HCT116 (cell line): ENCODE results near the gene RHEB.

Experiments
- CTCF ChIP-seq, 3 experiments: fragments of 200-600 bp in 1 of 3; sonication (generic) in 1 of 3; IDR thresholded peaks in 2 of 3; conservative IDR thresholded peaks in 1 of 3; 2 replicates each; pipeline ENCODE4 v1.5.1; 2012 to 2017; ENCODE audit warnings: low read depth in 2 of 3, low read length in 2 of 3, antibody characterized with exemption in 1 of 3, borderline replicate concordance in 1 of 3, control low read depth in 1 of 3, mild to moderate bottlenecking in 1 of 3, mixed read lengths in 1 of 3, mixed run types in 1 of 3, moderate library complexity in 1 of 3; ENCODE audit not compliant: insufficient read depth in 1 of 3
- ELF1 ChIP-seq: IDR thresholded peaks from 2 replicates; pipeline ENCODE4 v1.6.1; 2012; ENCODE audit warnings: low read depth, borderline replicate concordance
- EZH2 ChIP-seq: fragments of 200-600 bp; sonication (generic); IDR thresholded peaks from 2 replicates; pipeline ENCODE4 v1.6.1; 2017; ENCODE audit warnings: antibody characterized with exemption, mixed run types
- EZH2phosphoT487 ChIP-seq: fragments of 200-600 bp; IDR thresholded peaks from 2 replicates; pipeline ENCODE4 v1.6.1; 2018; ENCODE audit warnings: antibody characterized with exemption, borderline replicate concordance
- FOSL1 ChIP-seq: IDR thresholded peaks from 2 replicates; pipeline ENCODE4 v1.6.1; 2012; ENCODE audit warnings: low read depth
- JUND ChIP-seq: IDR thresholded peaks from 2 replicates; pipeline ENCODE4 v1.6.1; 2012
- POLR2A ChIP-seq: IDR thresholded peaks from 2 replicates; pipeline ENCODE4 v1.7.0; 2011; ENCODE audit warnings: borderline replicate concordance; ENCODE audit not compliant: insufficient read depth, insufficient read length; ENCODE audit errors: extremely low read depth
- POLR2AphosphoS5 ChIP-seq: IDR thresholded peaks from 2 replicates; pipeline ENCODE4 v1.6.1; 2011; ENCODE audit warnings: mild to moderate bottlenecking, low read depth, low read length, moderate library complexity
- RAD21 ChIP-seq: IDR thresholded peaks from 2 replicates; pipeline ENCODE4 v1.6.1; 2012; ENCODE audit warnings: low read depth, mild to moderate bottlenecking
- SP1 ChIP-seq: IDR thresholded peaks from 2 replicates; pipeline ENCODE4 v1.6.1; 2012; ENCODE audit warnings: low read depth
- ZBTB33 ChIP-seq: IDR thresholded peaks from 2 replicates; pipeline ENCODE4 v1.6.1; 2011; ENCODE audit warnings: mild to moderate bottlenecking, low read length, moderate library complexity; ENCODE audit not compliant: insufficient replicate concordance; ENCODE audit errors: extremely low read depth
- TF ChIP-seq, protein P1 (sequence below): IDR thresholded peaks from 2 replicates; pipeline ENCODE4 v1.6.1; 2012; ENCODE audit warnings: low read depth

DNA sequence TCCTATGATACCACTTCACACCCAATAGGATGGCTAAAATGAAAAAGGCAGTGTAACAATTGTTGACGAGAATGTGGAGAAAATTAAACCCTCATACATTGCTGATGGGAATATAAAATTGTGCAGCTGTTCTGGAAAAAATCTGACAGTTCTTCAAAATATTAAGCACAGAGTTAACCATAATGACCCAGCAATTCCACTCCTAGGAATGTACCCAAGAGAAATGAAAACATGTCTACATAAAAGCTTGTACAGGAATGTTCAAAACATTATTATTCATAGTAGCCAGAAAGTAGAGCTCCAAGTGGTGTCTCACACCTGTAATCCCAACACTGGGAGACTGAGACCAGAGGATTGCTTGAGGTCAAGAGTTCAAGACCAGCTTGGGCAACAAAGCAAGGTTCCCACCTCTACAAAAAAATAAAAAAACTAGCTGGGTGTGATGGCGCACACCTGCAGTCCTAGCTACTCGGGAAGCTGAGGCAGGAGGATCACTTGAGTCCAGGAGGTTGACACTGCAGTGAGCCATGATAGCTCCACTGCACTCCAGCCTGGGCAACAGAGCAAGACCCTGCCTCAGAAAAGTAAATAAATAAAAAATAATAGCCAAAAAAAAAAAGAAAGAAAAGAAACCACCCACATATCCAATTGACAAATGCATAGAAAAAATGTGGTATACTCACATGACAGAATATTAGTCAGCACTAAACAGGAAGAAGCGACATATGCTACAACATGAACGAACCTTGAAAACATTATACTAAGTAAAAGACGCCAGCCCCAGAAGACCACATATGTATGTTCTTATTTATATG, 5.0 kb downstream of the RHEB start:
- TF ChIP-seq ZBTB33 (no peak), CTCF (IDR thresholded peaks at IDR 0.05 in 2 of 3, conservative IDR thresholded peaks at IDR 0.05 in 1 of 3; ENCODE audit: borderline replicate concordance in 1 of 3, insufficient read depth in 1 of 3, low read depth in 2 of 3, low read length in 2 of 3) (no peak), POLR2A (no peak), POLR2AphosphoS5 (no peak), EZH2 (no peak), SP1 (no peak), RAD21 (no peak), JUND (no peak), FOSL1 (no peak), EZH2phosphoT487 (no peak), ELF1 (no peak)
- TF ChIP-seq, protein P1, sequence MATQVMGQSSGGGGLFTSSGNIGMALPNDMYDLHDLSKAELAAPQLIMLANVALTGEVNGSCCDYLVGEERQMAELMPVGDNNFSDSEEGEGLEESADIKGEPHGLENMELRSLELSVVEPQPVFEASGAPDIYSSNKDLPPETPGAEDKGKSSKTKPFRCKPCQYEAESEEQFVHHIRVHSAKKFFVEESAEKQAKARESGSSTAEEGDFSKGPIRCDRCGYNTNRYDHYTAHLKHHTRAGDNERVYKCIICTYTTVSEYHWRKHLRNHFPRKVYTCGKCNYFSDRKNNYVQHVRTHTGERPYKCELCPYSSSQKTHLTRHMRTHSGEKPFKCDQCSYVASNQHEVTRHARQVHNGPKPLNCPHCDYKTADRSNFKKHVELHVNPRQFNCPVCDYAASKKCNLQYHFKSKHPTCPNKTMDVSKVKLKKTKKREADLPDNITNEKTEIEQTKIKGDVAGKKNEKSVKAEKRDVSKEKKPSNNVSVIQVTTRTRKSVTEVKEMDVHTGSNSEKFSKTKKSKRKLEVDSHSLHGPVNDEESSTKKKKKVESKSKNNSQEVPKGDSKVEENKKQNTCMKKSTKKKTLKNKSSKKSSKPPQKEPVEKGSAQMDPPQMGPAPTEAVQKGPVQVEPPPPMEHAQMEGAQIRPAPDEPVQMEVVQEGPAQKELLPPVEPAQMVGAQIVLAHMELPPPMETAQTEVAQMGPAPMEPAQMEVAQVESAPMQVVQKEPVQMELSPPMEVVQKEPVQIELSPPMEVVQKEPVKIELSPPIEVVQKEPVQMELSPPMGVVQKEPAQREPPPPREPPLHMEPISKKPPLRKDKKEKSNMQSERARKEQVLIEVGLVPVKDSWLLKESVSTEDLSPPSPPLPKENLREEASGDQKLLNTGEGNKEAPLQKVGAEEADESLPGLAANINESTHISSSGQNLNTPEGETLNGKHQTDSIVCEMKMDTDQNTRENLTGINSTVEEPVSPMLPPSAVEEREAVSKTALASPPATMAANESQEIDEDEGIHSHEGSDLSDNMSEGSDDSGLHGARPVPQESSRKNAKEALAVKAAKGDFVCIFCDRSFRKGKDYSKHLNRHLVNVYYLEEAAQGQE, result no peak
